ENCODE results near the gene ZNHIT2.

DNA sequence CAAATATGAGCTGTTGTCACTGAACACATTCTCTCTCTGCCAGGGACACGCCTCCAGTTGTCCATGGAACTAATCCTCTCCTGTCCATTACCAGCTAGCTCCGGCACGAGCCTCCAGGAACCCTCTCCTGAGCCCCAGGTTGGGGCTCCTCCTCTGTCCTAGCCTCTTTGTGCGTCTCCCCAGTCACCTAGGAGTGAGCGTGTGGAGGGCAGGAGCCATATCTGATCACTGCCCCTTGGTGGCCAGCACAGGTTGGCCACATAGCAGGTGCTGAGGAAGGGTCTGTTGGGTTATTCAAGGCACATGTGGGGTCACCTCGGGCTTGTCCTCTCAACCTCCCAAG lies 14.4 kb upstream of the ZNHIT2 start:
- TF ChIP-seq, protein P1, sequence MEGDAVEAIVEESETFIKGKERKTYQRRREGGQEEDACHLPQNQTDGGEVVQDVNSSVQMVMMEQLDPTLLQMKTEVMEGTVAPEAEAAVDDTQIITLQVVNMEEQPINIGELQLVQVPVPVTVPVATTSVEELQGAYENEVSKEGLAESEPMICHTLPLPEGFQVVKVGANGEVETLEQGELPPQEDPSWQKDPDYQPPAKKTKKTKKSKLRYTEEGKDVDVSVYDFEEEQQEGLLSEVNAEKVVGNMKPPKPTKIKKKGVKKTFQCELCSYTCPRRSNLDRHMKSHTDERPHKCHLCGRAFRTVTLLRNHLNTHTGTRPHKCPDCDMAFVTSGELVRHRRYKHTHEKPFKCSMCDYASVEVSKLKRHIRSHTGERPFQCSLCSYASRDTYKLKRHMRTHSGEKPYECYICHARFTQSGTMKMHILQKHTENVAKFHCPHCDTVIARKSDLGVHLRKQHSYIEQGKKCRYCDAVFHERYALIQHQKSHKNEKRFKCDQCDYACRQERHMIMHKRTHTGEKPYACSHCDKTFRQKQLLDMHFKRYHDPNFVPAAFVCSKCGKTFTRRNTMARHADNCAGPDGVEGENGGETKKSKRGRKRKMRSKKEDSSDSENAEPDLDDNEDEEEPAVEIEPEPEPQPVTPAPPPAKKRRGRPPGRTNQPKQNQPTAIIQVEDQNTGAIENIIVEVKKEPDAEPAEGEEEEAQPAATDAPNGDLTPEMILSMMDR (conservative IDR thresholded peaks at IDR 0.05; ENCODE audit: low read length), result no peak
- TF ChIP-seq EZH2phosphoT487 (IDR thresholded peaks at IDR 0.05; ENCODE audit: borderline replicate concordance, low read depth, low read length), result no peak
